ENCODE measurements around the gene HEXD. TPM values are rescaled to one million over a fixed set of nuclear protein-coding genes. Genes with fewer than 3 reads are reported as not detected.
A peak's percentile ranks its signal among the peaks of the same experiment; 100 is the strongest.
"Not testable (repeated sequence)": the region's sequence is repeated elsewhere in the genome, so short reads cannot be mapped to it uniquely, and the experiment has no call there.

Gene HEXD
- total and polyA plus RNA-seq, 4 experiments from 2014 or later: 12.6 to 113 (median 60.2) TPM

GRCh38 chr17:82377924-82378740, 40.0 kb upstream of the HEXD start:
- Histone ChIP-seq H3K27me3 (ENCODE audit: insufficient read depth, low read length) (peaks cover 3% of the 10 kb centered on the region), H3K36me3 (ENCODE audit: insufficient read depth, low read length) (no peaks in the 10 kb centered on the region), H3K9me3 (ENCODE audit: control insufficient read depth in 1 of 2, low read length in 2 of 2) (no peaks in the 10 kb centered on the region), H3K4me3 (ENCODE audit: low read length in 2 of 2) (no peak overlapping the region), H3K27ac (ENCODE audit: low read depth, low read length) (no peak overlapping the region), H3K4me1 (ENCODE audit: insufficient read depth, low read length) (no peaks in the 10 kb centered on the region)
- Mint-ChIP-seq H3K27ac (no peak overlapping the region), H3K27me3 (peaks cover 24% of the 10 kb centered on the region in 2 donors), H3K36me3 (no peaks in the 10 kb centered on the region), H3K4me1 (peaks cover 5 to 9% (median 6%) of the 10 kb centered on the region in 4 donors), H3K9me3 (no peaks in the 10 kb centered on the region), H3K4me3 (no peak overlapping the region)
- no peak for DNase-seq
- intact Hi-C loops (cut with micrococcal nuclease): no loop called here
- CTCF ChIA-PET (ENCODE audit: partially characterized antibody): no interaction called here
- POLR2A ChIA-PET (ENCODE audit: partially characterized antibody): no interaction called here

GRCh38 chr17:82378741-82379021, 39.5 kb upstream of the HEXD start:
- intact Hi-C loops (cut with micrococcal nuclease): no loop called here
- no peak for DNase-seq
- Histone ChIP-seq H3K4me3 (ENCODE audit: low read length in 2 of 2) (no peak overlapping the region), H3K4me1 (ENCODE audit: insufficient read depth, low read length) (no peaks in the 10 kb centered on the region), H3K9me3 (ENCODE audit: control insufficient read depth in 1 of 2, low read length in 2 of 2) (no peaks in the 10 kb centered on the region), H3K27me3 (ENCODE audit: insufficient read depth, low read length) (no peaks in the 10 kb centered on the region), H3K36me3 (ENCODE audit: insufficient read depth, low read length) (no peaks in the 10 kb centered on the region), H3K27ac (ENCODE audit: low read depth, low read length) (no peak overlapping the region)
- no peaks in the 10 kb centered on the region for H3K36me3 Mint-ChIP-seq
- H3K27me3 Mint-ChIP-seq: peaks cover 19 to 22% of the 10 kb centered on the region in 2 donors
- H3K4me3 Mint-ChIP-seq: no peak overlapping the region
- H3K4me1 Mint-ChIP-seq: peaks cover 4 to 9% (median 6%) of the 10 kb centered on the region in 4 donors
- no peaks in the 10 kb centered on the region for H3K9me3 Mint-ChIP-seq
- POLR2A ChIA-PET (ENCODE audit: partially characterized antibody): no interaction called here
- CTCF ChIA-PET (ENCODE audit: partially characterized antibody): interaction anchor here (0.7 kb wide), 1 partner anchor 170 kb away, joined by 3 read pairs; no protein-coding TSS in a partner anchor
- H3K27ac Mint-ChIP-seq: no peak overlapping the region

GRCh38 chr17:82380860-82381702, 37.1 kb upstream of the HEXD start:
- no peaks in the 10 kb centered on the region for H3K9me3 Mint-ChIP-seq
- H3K36me3 Mint-ChIP-seq: no peaks in the 10 kb centered on the region
- no peaks in the 10 kb centered on the region for H3K36me3 ChIP-seq (ENCODE audit: insufficient read depth, low read length)
- CTCF ChIA-PET (ENCODE audit: partially characterized antibody): no interaction called here
- POLR2A ChIA-PET (ENCODE audit: partially characterized antibody): interaction anchor here (0.6 kb wide), 1 partner anchor 178 kb away, joined by 3 read pairs; no protein-coding TSS in a partner anchor
- no peaks in the 10 kb centered on the region for H3K4me1 ChIP-seq (ENCODE audit: insufficient read depth, low read length)
- H3K4me1 Mint-ChIP-seq: peaks cover 4 to 9% (median 6%) of the 10 kb centered on the region in 4 donors
- H3K27ac ChIP-seq (ENCODE audit: low read depth, low read length): no peak overlapping the region
- H3K4me3 Mint-ChIP-seq: no peak overlapping the region
- intact Hi-C loops (cut with micrococcal nuclease): no loop called here
- H3K9me3 ChIP-seq (ENCODE audit: control insufficient read depth in 1 of 2, low read length in 2 of 2): no peaks in the 10 kb centered on the region
- H3K27ac Mint-ChIP-seq: peak overlapping the region in 1 of 7 donors; percentile 72
- no peak for DNase-seq
- H3K27me3 Mint-ChIP-seq: peaks cover 18 to 19% of the 10 kb centered on the region in 2 donors
- H3K27me3 ChIP-seq (ENCODE audit: insufficient read depth, low read length): no peaks in the 10 kb centered on the region
- H3K4me3 ChIP-seq (ENCODE audit: low read length in 2 of 2): no peak overlapping the region

- CTCF ChIA-PET (ENCODE audit: partially characterized antibody): interaction anchor here (0.6 kb wide), 1 partner anchor 111 kb away, joined by 3 read pairs; no protein-coding TSS in a partner anchor
- H3K36me3 Mint-ChIP-seq; POLR2A ChIA-PET (ENCODE audit: partially characterized antibody); H3K36me3 ChIP-seq (ENCODE audit: insufficient read depth, low read length); H3K27ac ChIP-seq (ENCODE audit: low read depth, low read length); H3K9me3 Mint-ChIP-seq; DNase-seq; H3K27me3 ChIP-seq (ENCODE audit: insufficient read depth, low read length); intact Hi-C loops (cut with micrococcal nuclease); H3K4me3 Mint-ChIP-seq; H3K4me3 ChIP-seq (ENCODE audit: low read length in 2 of 2); H3K9me3 ChIP-seq (ENCODE audit: control insufficient read depth in 1 of 2, low read length in 2 of 2); H3K4me1 Mint-ChIP-seq; H3K4me1 ChIP-seq (ENCODE audit: insufficient read depth, low read length): not testable (repeated sequence)
- Mint-ChIP-seq H3K27ac (peak overlapping the region in 1 of 7 donors; percentile 15), H3K27me3 (peaks cover 17 to 18% of the 10 kb centered on the region in 2 donors)
Observed at GRCh38 chr17:82381703-82382009, 36.5 kb upstream of the HEXD start.

GRCh38 chr17:82382220-82382932, 35.8 kb upstream of the HEXD start:
- CTCF ChIA-PET (ENCODE audit: partially characterized antibody): interaction anchor here (0.6 to 0.7 kb wide), 2 partner anchors 110 to 260 kb away, joined by 3 read pairs; no protein-coding TSS in a partner anchor
- intact Hi-C loops (cut with micrococcal nuclease); H3K9me3 ChIP-seq (ENCODE audit: control insufficient read depth in 1 of 2, low read length in 2 of 2); H3K4me3 ChIP-seq (ENCODE audit: low read length in 2 of 2); H3K9me3 Mint-ChIP-seq; H3K36me3 ChIP-seq (ENCODE audit: insufficient read depth, low read length); H3K4me1 ChIP-seq (ENCODE audit: insufficient read depth, low read length); H3K36me3 Mint-ChIP-seq; DNase-seq; H3K27me3 ChIP-seq (ENCODE audit: insufficient read depth, low read length); H3K4me1 Mint-ChIP-seq; H3K27ac Mint-ChIP-seq; POLR2A ChIA-PET (ENCODE audit: partially characterized antibody); H3K27ac ChIP-seq (ENCODE audit: low read depth, low read length); H3K4me3 Mint-ChIP-seq: not testable (repeated sequence)
- H3K27me3 Mint-ChIP-seq: peaks cover 16 to 17% of the 10 kb centered on the region in 2 donors

GRCh38 chr17:82382933-82383255, 35.3 kb upstream of the HEXD start:
- no peak overlapping the region for H3K27ac ChIP-seq (ENCODE audit: low read depth, low read length)
- intact Hi-C loops (cut with micrococcal nuclease): no loop called here
- Mint-ChIP-seq H3K27me3 (peaks cover 17 to 19% of the 10 kb centered on the region in 2 donors), H3K9me3 (no peaks in the 10 kb centered on the region), H3K27ac (no peak overlapping the region), H3K36me3 (no peaks in the 10 kb centered on the region), H3K4me3 (no peak overlapping the region), H3K4me1 (peaks cover 4 to 14% (median 7%) of the 10 kb centered on the region in 4 donors)
- H3K4me3 ChIP-seq (ENCODE audit: low read length in 2 of 2): no peak overlapping the region
- ChIA-PET POLR2A (ENCODE audit: partially characterized antibody) (no interaction called here), CTCF (ENCODE audit: partially characterized antibody) (no interaction called here)
- DNase-seq: no peak
- no peaks in the 10 kb centered on the region for H3K4me1 ChIP-seq (ENCODE audit: insufficient read depth, low read length)
- no peaks in the 10 kb centered on the region for H3K36me3 ChIP-seq (ENCODE audit: insufficient read depth, low read length)
- H3K27me3 ChIP-seq (ENCODE audit: insufficient read depth, low read length): no peaks in the 10 kb centered on the region
- H3K9me3 ChIP-seq (ENCODE audit: control insufficient read depth in 1 of 2, low read length in 2 of 2): no peaks in the 10 kb centered on the region

GRCh38 chr17:82383411-82383810, 34.7 kb upstream of the HEXD start:
- intact Hi-C loops (cut with micrococcal nuclease): no loop called here
- DNase-seq: no peak
- Mint-ChIP-seq H3K9me3 (no peaks in the 10 kb centered on the region), H3K27me3 (peaks cover 17 to 19% of the 10 kb centered on the region in 2 donors), H3K36me3 (no peaks in the 10 kb centered on the region), H3K4me3 (no peak overlapping the region), H3K4me1 (peaks cover 4 to 14% (median 7%) of the 10 kb centered on the region in 4 donors), H3K27ac (no peak overlapping the region)
- Histone ChIP-seq H3K4me3 (ENCODE audit: low read length in 2 of 2) (no peak overlapping the region), H3K4me1 (ENCODE audit: insufficient read depth, low read length) (no peaks in the 10 kb centered on the region), H3K27me3 (ENCODE audit: insufficient read depth, low read length) (no peaks in the 10 kb centered on the region), H3K9me3 (ENCODE audit: control insufficient read depth in 1 of 2, low read length in 2 of 2) (no peaks in the 10 kb centered on the region), H3K27ac (ENCODE audit: low read depth, low read length) (no peak overlapping the region), H3K36me3 (ENCODE audit: insufficient read depth, low read length) (no peaks in the 10 kb centered on the region)
- ChIA-PET POLR2A (ENCODE audit: partially characterized antibody) (no interaction called here), CTCF (ENCODE audit: partially characterized antibody) (no interaction called here)

All from CD4-positive, alpha-beta memory T cell (primary cell).